Measurements from ENCODE around the gene RNF215. TPM values are rescaled to one million over a fixed set of nuclear protein-coding genes. Genes with fewer than 3 reads are reported as not detected.

RNF215 gene
- polyA plus RNA-seq, 1 experiment, result 15.8 TPM

GRCh38 chr22:30393885-30394284, 6.7 kb upstream of the RNF215 start:
- TF ChIP-seq CTCF (IDR thresholded peaks at IDR 0.05; ENCODE audit: insufficient read depth, low read depth, low read length), result no peak
- H3K4me3 ChIP-seq (ENCODE audit: low read depth, low read length), result no peak overlapping the region
- H3K27me3 ChIP-seq (ENCODE audit: control insufficient read depth, insufficient read depth, low read length), result no peaks in the 10 kb centered on the region
- no peaks in the 10 kb centered on the region for H3K36me3 ChIP-seq (ENCODE audit: control insufficient read depth, insufficient read depth, low read length)
- ChIA-PET CTCF (interaction anchor here (0.9 to 19.7 kb wide), 5 partner anchors 9 to 131 kb away, joined by 3 to 204 read pairs (median 5); partner anchors contain the start of genes CASTOR1 and MTFP1), POLR2A (no interaction called here)
- DNase-seq (ENCODE audit: low read depth), result no peak

GRCh38 chr22:30393322-30393680, 6.1 kb upstream of the RNF215 start:
- H3K4me3 ChIP-seq (ENCODE audit: low read depth, low read length), result no peak overlapping the region
- ChIA-PET CTCF (interaction anchor here (0.9 to 19.7 kb wide), 5 partner anchors 9 to 130 kb away, joined by 3 to 204 read pairs (median 6); partner anchors contain the start of genes CASTOR1 and MTFP1), POLR2A (no interaction called here)
- no peak for TF ChIP-seq CTCF (IDR thresholded peaks at IDR 0.05; ENCODE audit: insufficient read depth, low read depth, low read length)
- no peak for DNase-seq (ENCODE audit: low read depth)
- H3K36me3 ChIP-seq (ENCODE audit: control insufficient read depth, insufficient read depth, low read length), result no peaks in the 10 kb centered on the region
- no peaks in the 10 kb centered on the region for H3K27me3 ChIP-seq (ENCODE audit: control insufficient read depth, insufficient read depth, low read length)

- Histone ChIP-seq H3K36me3 (ENCODE audit: control insufficient read depth, insufficient read depth, low read length) (no peaks in the 10 kb centered on the region), H3K4me3 (ENCODE audit: low read depth, low read length) (no peak overlapping the region), H3K27me3 (ENCODE audit: control insufficient read depth, insufficient read depth, low read length) (no peaks in the 10 kb centered on the region)
- ChIA-PET POLR2A (no interaction called here), CTCF (interaction anchor here (0.6 to 19.7 kb wide), 11 partner anchors 31 to 137 kb away, joined by 3 to 204 read pairs (median 14); partner anchors contain the start of genes CASTOR1 and MTFP1)
- DNase-seq (ENCODE audit: low read depth), result no peak
- TF ChIP-seq CTCF (IDR thresholded peaks at IDR 0.05; ENCODE audit: insufficient read depth, low read depth, low read length), result no peak
Observed at GRCh38 chr22:30392661-30393321, 5.6 kb upstream of the RNF215 start.

GRCh38 chr22:30390974-30391691, 3.9 kb upstream of the RNF215 start:
- Histone ChIP-seq H3K27me3 (ENCODE audit: control insufficient read depth, insufficient read depth, low read length) (no peaks in the 10 kb centered on the region), H3K36me3 (ENCODE audit: control insufficient read depth, insufficient read depth, low read length) (no peaks in the 10 kb centered on the region), H3K4me3 (ENCODE audit: low read depth, low read length) (no peak overlapping the region)
- ChIA-PET CTCF (interaction anchor here (0.6 to 19.7 kb wide), 22 partner anchors 11 to 364 kb away, joined by 3 to 204 read pairs (median 6); partner anchors contain the start of genes CASTOR1 and MTFP1), POLR2A (no interaction called here)
- peak; percentile 15 for DNase-seq (ENCODE audit: low read depth)
- TF ChIP-seq CTCF (IDR thresholded peaks at IDR 0.05; ENCODE audit: insufficient read depth, low read depth, low read length), result peak; percentile 85

GRCh38 chr22:30386608-30386959, 627 bp downstream of the RNF215 start:
- TF ChIP-seq CTCF (IDR thresholded peaks at IDR 0.05; ENCODE audit: insufficient read depth, low read depth, low read length), result no peak
- H3K27me3 ChIP-seq (ENCODE audit: control insufficient read depth, insufficient read depth, low read length), result no peaks in the 10 kb centered on the region
- peak overlapping the region; percentile 76 for H3K4me3 ChIP-seq (ENCODE audit: low read depth, low read length)
- no peak for DNase-seq (ENCODE audit: low read depth)
- H3K36me3 ChIP-seq (ENCODE audit: control insufficient read depth, insufficient read depth, low read length), result peaks cover 9% of the 10 kb centered on the region
- CTCF ChIA-PET, result interaction anchor here (0.5 to 19.7 kb wide), 18 partner anchors 9 to 600 kb away, joined by 3 to 204 read pairs (median 4); partner anchors contain the start of genes CASTOR1 and SEC14L2
- POLR2A ChIA-PET, result no interaction called here
